HFFc6 (cell line): ENCODE results near the gene PITRM1. TPM values are rescaled to one million over a fixed set of nuclear protein-coding genes. Genes with fewer than 3 reads are reported as not detected.

ENCODE experiments used
- DNase-seq: peaks from one replicate; pipeline ENCODE4 v3.0.0-alpha.2; 2018
- H3K27ac Mint-ChIP-seq: 2 replicates; pipeline ENCODE4 v1.8.0; 2020; ENCODE audit warnings: mild to moderate bottlenecking, mixed read lengths
- H3K27me3 Mint-ChIP-seq: 2 replicates; pipeline ENCODE4 v1.8.0; 2021; ENCODE audit warnings: mild to moderate bottlenecking, moderate library complexity, mixed read lengths; ENCODE audit not compliant: insufficient read depth
- H3K36me3 Mint-ChIP-seq: 2 replicates; pipeline ENCODE4 v1.8.0; 2021; ENCODE audit warnings: low read depth, mixed read lengths
- H3K4me1 Mint-ChIP-seq: 2 replicates; pipeline ENCODE4 v1.8.0; 2020; ENCODE audit warnings: low read depth, mixed read lengths
- H3K4me3 Mint-ChIP-seq: 2 replicates; pipeline ENCODE4 v1.8.0; 2020; ENCODE audit warnings: mild to moderate bottlenecking, moderate library complexity, mixed read lengths
- H3K9me3 Mint-ChIP-seq: 2 replicates; pipeline ENCODE4 v1.8.0; 2020; ENCODE audit warnings: mild to moderate bottlenecking, mixed read lengths
- CTCF ChIP-seq: fragments of 200-600 bp; sonication (generic); IDR thresholded peaks from 2 replicates; pipeline ENCODE4 v1.5.0; 2021; ENCODE audit warnings: antibody characterized with exemption, mild to moderate bottlenecking
- total RNA-seq, 6 experiments: library from RNA; stranded (reverse); fragmentation: NEBNext Ultra II Directional; extraction: Animal tissue kit (Norgen Biotek cat#: 25700); gene quantifications; 2 replicates in 1 of 6; 3 replicates in 5 of 6; pipeline ENCODE4 v1.2.3, GENCODE V29; 2021

Gene PITRM1
- total RNA-seq, 6 experiments from 2014 or later, result 106 to 124 (median 112) TPM

DNA sequence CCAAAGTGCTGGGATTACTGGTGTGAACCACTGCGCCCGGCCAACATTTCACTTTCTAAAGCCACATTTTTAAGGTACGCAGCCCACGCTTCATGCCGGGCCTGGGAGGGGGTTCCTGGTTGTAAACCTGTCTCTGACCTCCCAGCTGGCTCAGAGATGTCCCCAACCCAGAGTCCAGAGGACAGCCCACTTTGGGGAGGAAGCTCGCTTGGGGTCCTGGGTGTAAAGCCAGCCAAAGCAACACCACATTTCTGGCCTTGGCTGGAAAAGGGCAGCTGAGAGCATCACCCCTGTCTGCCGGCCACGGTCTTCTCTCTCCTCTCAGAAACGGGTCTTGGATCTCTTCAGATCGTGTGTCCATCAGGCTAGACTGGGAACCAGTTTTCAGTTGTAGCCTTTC is 23.9 kb upstream of the PITRM1 start:
- H3K4me3 Mint-ChIP-seq, result no peak overlapping the region
- H3K4me1 Mint-ChIP-seq, result peaks cover 26% of the 10 kb centered on the region
- no peaks in the 10 kb centered on the region for H3K36me3 Mint-ChIP-seq
- TF ChIP-seq CTCF, result no peak
- peaks cover 40% of the 10 kb centered on the region for H3K27me3 Mint-ChIP-seq
- DNase-seq, result no peak
- H3K27ac Mint-ChIP-seq, result no peak overlapping the region
- no peaks in the 10 kb centered on the region for H3K9me3 Mint-ChIP-seq

DNA sequence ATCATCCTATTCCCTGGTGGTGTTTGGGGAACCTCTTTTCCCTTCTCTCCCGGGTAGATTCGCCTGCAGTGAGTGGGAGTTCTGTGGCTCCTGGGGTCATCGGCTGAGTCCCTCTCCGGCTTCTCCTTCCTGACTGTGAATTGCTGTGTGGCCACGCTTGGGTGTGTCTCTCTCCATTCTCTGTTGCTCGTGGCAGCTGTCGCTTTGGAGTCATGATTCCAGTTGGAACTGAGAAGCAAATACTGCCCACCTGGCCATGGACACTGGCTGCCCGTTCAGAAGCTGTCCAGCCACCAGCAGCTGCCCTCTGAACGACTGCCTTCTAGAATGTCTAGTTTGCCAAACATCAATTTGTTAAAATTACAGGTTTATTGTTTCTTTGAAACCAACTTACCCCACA is 23.1 kb upstream of the PITRM1 start:
- Mint-ChIP-seq H3K9me3 (no peaks in the 10 kb centered on the region), H3K27me3 (peaks cover 33% of the 10 kb centered on the region), H3K4me1 (peaks cover 26% of the 10 kb centered on the region), H3K4me3 (no peak overlapping the region), H3K36me3 (no peaks in the 10 kb centered on the region), H3K27ac (no peak overlapping the region)
- no peak for DNase-seq
- TF ChIP-seq CTCF, result no peak

DNA sequence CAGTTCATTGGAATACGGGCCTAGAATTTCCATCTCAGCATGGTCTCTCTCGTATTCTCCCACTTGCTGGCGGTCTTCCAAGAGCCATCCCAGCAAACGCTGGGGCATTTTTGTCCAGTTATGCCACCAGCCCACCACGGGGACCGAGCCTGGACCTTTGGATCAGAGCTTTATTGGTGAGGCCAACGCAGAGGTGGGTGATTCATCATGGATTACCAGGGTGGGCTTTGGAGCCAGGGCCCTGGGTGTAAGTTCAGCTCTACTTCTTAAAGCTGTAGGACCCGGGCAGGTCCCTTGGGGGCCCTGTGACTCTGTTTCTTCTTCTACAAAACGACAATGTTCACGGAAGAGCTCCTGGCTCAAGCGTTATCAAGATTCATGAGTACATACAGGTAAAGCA is 22.7 kb upstream of the PITRM1 start:
- TF ChIP-seq CTCF, result no peak
- peaks cover 29% of the 10 kb centered on the region for H3K27me3 Mint-ChIP-seq
- no peaks in the 10 kb centered on the region for H3K36me3 Mint-ChIP-seq
- H3K4me1 Mint-ChIP-seq, result peaks cover 26% of the 10 kb centered on the region
- H3K9me3 Mint-ChIP-seq, result no peaks in the 10 kb centered on the region
- H3K4me3 Mint-ChIP-seq, result no peak overlapping the region
- no peak overlapping the region for H3K27ac Mint-ChIP-seq
- no peak for DNase-seq

DNA sequence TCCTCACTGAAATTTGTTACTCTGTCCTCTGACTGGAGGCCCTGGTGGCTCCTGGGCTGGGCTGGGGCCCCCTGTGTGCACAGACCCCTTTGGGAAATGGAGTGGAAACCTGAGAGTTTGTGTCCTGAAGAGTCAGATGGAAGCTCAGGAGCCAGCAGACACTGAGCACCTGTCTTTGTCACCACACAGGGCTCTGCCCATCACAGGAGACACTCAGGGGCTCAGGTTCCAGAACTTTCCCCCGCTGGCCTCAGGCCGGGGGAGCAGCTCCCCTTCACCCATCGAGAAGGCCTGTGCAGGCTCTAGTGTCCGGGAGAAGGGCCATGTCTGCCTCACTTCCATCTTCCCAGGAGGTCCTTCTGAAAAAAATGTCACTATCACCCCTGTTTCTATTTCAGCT is 22.3 kb upstream of the PITRM1 start:
- TF ChIP-seq CTCF, result no peak
- no peak overlapping the region for H3K4me3 Mint-ChIP-seq
- H3K27ac Mint-ChIP-seq, result no peak overlapping the region
- H3K27me3 Mint-ChIP-seq, result peaks cover 25% of the 10 kb centered on the region
- H3K9me3 Mint-ChIP-seq, result no peaks in the 10 kb centered on the region
- peaks cover 26% of the 10 kb centered on the region for H3K4me1 Mint-ChIP-seq
- no peaks in the 10 kb centered on the region for H3K36me3 Mint-ChIP-seq
- no peak for DNase-seq

DNA sequence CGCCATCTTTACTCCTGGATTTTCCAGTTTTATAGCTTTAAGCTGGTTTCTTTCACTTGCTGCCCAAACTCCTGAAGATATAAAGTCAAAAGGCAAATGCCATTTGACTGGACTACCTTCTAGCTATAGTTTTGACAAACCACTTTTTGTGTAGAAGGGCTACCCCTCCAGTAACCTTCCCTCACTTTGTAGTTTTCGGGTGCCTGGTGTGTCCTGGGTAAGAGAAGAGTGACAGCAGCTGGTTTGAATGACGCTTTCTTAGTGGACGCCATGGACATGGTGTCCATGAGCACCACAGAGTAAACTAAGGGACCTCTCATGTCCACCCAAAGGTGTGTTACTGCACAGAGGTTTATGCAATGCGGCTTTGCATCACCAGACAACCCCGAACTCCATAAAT is 21.2 kb upstream of the PITRM1 start:
- Mint-ChIP-seq H3K4me3 (no peak overlapping the region), H3K27ac (no peak overlapping the region)

More for the DNA sequence above, 21.2 kb upstream of the PITRM1 start:
- Mint-ChIP-seq H3K27me3 (peaks cover 15% of the 10 kb centered on the region), H3K4me1 (peaks cover 26% of the 10 kb centered on the region), H3K9me3 (no peaks in the 10 kb centered on the region), H3K36me3 (no peaks in the 10 kb centered on the region)
- no peak for DNase-seq
- TF ChIP-seq CTCF, result no peak
